ENCODE measurements around the gene GABRR1.

- TF ChIP-seq EZH2 (IDR thresholded peaks at IDR 0.05; ENCODE audit: insufficient read depth, poor library complexity, severe bottlenecking) = no peak
- no peak for TF ChIP-seq EZH2phosphoT487 (IDR thresholded peaks at IDR 0.05; ENCODE audit: insufficient read depth, low read depth)
Measured at GRCh38 chr6:89260832-89261231, 43.7 kb upstream of the GABRR1 start.
